ENCODE data around the gene ISLR2. TPM values are rescaled to one million over a fixed set of nuclear protein-coding genes. Genes with fewer than 3 reads are reported as not detected.

ISLR2 gene
- total RNA-seq, 4 donors from 2014 or later, result 0.44 to 3.6 (median 1.1) TPM; not detected in 1

- TF ChIP-seq CTCF (IDR thresholded peaks at IDR 0.05; ENCODE audit: low read depth), result no peak
Measured at GRCh38 chr15:74171965-74172541, 41.7 kb downstream of the ISLR2 start.

- no peak for TF ChIP-seq CTCF (IDR thresholded peaks at IDR 0.05; ENCODE audit: low read depth)
Measured at GRCh38 chr15:74172701-74173379, 42.5 kb downstream of the ISLR2 start.

GRCh38 chr15:74173380-74174218, 43.2 kb downstream of the ISLR2 start, which contains the start of gene ISLR:
ISLR (plus strand) TSS chr15:74173710; CDS start chr15:74174859, 1,149 bp downstream.
- TF ChIP-seq CTCF (IDR thresholded peaks at IDR 0.05; ENCODE audit: low read depth), result no peak

- no peak for TF ChIP-seq CTCF (IDR thresholded peaks at IDR 0.05; ENCODE audit: low read depth)
Measured at GRCh38 chr15:74174219-74174957, 44.0 kb downstream of the ISLR2 start.

GRCh38 chr15:74174958-74175253, 44.5 kb downstream of the ISLR2 start:
- TF ChIP-seq CTCF (IDR thresholded peaks at IDR 0.05; ENCODE audit: low read depth), result no peak

- no peak for TF ChIP-seq CTCF (IDR thresholded peaks at IDR 0.05; ENCODE audit: low read depth)
Measured at GRCh38 chr15:74175271-74176191, 45.1 kb downstream of the ISLR2 start.

Data from subcutaneous adipose tissue (tissue), 4 donors.